Measurements from ENCODE around the gene PLAU. TPM values are rescaled to one million over a fixed set of nuclear protein-coding genes. Genes with fewer than 3 reads are reported as not detected.

Gene PLAU
- total and polyA plus RNA-seq, 10 of the 15 experiments (the other 5 are each of a cell fraction or from before 2014, with no cell fraction given) = 2.5 to 20.9 (median 11.5) TPM

GRCh38 chr10:73934074-73934473 lies 23.1 kb downstream of the PLAU start:
- no peak overlapping the region for H2AFZ ChIP-seq (ENCODE audit: control insufficient read depth, low read depth, low read length)
- no peaks in the 10 kb centered on the region for H3K79me2 ChIP-seq (ENCODE audit: control insufficient read depth, insufficient read depth, low read length)
- BruUV-seq (replicated peaks) = no TSS peak
- TF ChIP-seq RCOR1 (conservative IDR thresholded peaks at IDR 0.05; ENCODE audit: low read depth, low read length) (no peak), NR2C2 (IDR thresholded peaks at IDR 0.05; ENCODE audit: borderline replicate concordance, control insufficient read depth, insufficient read length, low read depth) (peak; percentile 11), ZNF217 (IDR thresholded peaks at IDR 0.05) (no peak), ETV6 (conservative IDR thresholded peaks at IDR 0.05 in 1 of 2, IDR thresholded peaks at IDR 0.05 in 1 of 2; ENCODE audit: borderline replicate concordance in 1 of 2, low read depth in 1 of 2) (no peak)
- H3K4me2 ChIP-seq (ENCODE audit: control insufficient read depth, insufficient read depth) = no peak overlapping the region
- H3K4me1 ChIP-seq (ENCODE audit: control insufficient read depth, insufficient read depth, low read length) = peaks cover 13% of the 10 kb centered on the region
- no peak overlapping the region for H3K4me3 ChIP-seq
- ChIA-PET RAD21 (ENCODE audit: unreplicated experiment) (interaction anchor here (19.6 kb wide), 1 partner anchor 50 kb away, joined by 616 read pairs; the partner anchor contains the start of gene CAMK2G), SMC1A (ENCODE audit: uncharacterized antibody, unreplicated experiment) (interaction anchor here (0.9 to 34.4 kb wide), 5 partner anchors 9 to 175 kb away, joined by 4 to 1048 read pairs (median 4); no protein-coding TSS in a partner anchor), POLR2A (interaction anchor here (0.8 to 2.2 kb wide), 5 partner anchors 23 to 162 kb away, joined by 3 to 7 read pairs (median 5); partner anchors contain the start of gene PLAU), CTCF (interaction anchor here (0.7 to 21.2 kb wide), 6 partner anchors 10 to 169 kb away, joined by 3 to 930 read pairs (median 5); no protein-coding TSS in a partner anchor)
- H3K27ac ChIP-seq (ENCODE audit: control insufficient read depth, insufficient read depth) = no peak overlapping the region
- no peaks in the 10 kb centered on the region for H4K20me1 ChIP-seq (ENCODE audit: control insufficient read depth, insufficient read depth)
- ATAC-seq (no peak), FAIRE-seq (no peak), DNase-seq (ENCODE audit: low read depth, low spot score) (no peak)
- H3K27me3 ChIP-seq (replicated peaks in 1 of 2; ENCODE audit: control insufficient read depth in 2 of 2, insufficient read depth in 2 of 2, low read length in 1 of 2) = no peaks in the 10 kb centered on the region
- intact Hi-C loops (cut with micrococcal nuclease; ENCODE audit: unreplicated experiment) = no loop called here
- no peak overlapping the region for H3K9ac ChIP-seq (ENCODE audit: control insufficient read depth, insufficient read depth, low read length)
- 62% methylated on average over 4 of the region's 4 CpGs for WGBS (ENCODE audit: insufficient coverage, insufficient replicate concordance, low lambda C conversion rate, missing lambda C conversion rate)
- no peaks in the 10 kb centered on the region for H3K36me3 ChIP-seq (ENCODE audit: control insufficient read depth in 2 of 2, insufficient read depth in 2 of 2, low read length in 1 of 2)
- in situ Hi-C loops (cut with MboI) = no loop called here
- no peaks in the 10 kb centered on the region for H3K9me3 ChIP-seq (replicated peaks; ENCODE audit: control insufficient read depth, insufficient read depth, low read length)

GRCh38 chr10:73935895-73936294 lies 25.0 kb downstream of the PLAU start:
- RAD21 ChIA-PET (ENCODE audit: unreplicated experiment) = interaction anchor here (0.6 to 19.6 kb wide), 7 partner anchors 16 to 191 kb away, joined by 3 to 616 read pairs (median 3); partner anchors contain the start of gene CAMK2G
- Histone ChIP-seq H3K4me3 (no peak overlapping the region), H3K9me3 (replicated peaks; ENCODE audit: control insufficient read depth, insufficient read depth, low read length) (no peaks in the 10 kb centered on the region), H3K27me3 (replicated peaks in 1 of 2; ENCODE audit: control insufficient read depth in 2 of 2, insufficient read depth in 2 of 2, low read length in 1 of 2) (no peaks in the 10 kb centered on the region), H4K20me1 (ENCODE audit: control insufficient read depth, insufficient read depth) (no peaks in the 10 kb centered on the region), H3K9ac (ENCODE audit: control insufficient read depth, insufficient read depth, low read length) (no peak overlapping the region), H3K4me1 (ENCODE audit: control insufficient read depth, insufficient read depth, low read length) (peaks cover 13% of the 10 kb centered on the region), H3K4me2 (ENCODE audit: control insufficient read depth, insufficient read depth) (no peak overlapping the region), H3K36me3 (ENCODE audit: control insufficient read depth in 2 of 2, insufficient read depth in 2 of 2, low read length in 1 of 2) (no peaks in the 10 kb centered on the region), H3K79me2 (ENCODE audit: control insufficient read depth, insufficient read depth, low read length) (no peaks in the 10 kb centered on the region), H2AFZ (ENCODE audit: control insufficient read depth, low read depth, low read length) (no peak overlapping the region), H3K27ac (ENCODE audit: control insufficient read depth, insufficient read depth) (no peak overlapping the region)
- in situ Hi-C loops (cut with MboI) = loop anchor here (5.0 kb wide), 2 partner anchors 44 to 89 kb away; no protein-coding TSS in a partner anchor
- SMC1A ChIA-PET (ENCODE audit: uncharacterized antibody, unreplicated experiment) = interaction anchor here (0.7 to 34.4 kb wide), 7 partner anchors 8 to 168 kb away, joined by 3 to 1048 read pairs (median 4); no protein-coding TSS in a partner anchor
- ATAC-seq (no peak), DNase-seq (ENCODE audit: low read depth, low spot score) (no peak), FAIRE-seq (no peak)
- CTCF ChIA-PET = interaction anchor here (0.7 to 21.2 kb wide), 9 partner anchors 11 to 123 kb away, joined by 3 to 930 read pairs (median 3); no protein-coding TSS in a partner anchor
- intact Hi-C loops (cut with micrococcal nuclease; ENCODE audit: unreplicated experiment) = no loop called here
- POLR2A ChIA-PET = interaction anchor here (1.3 to 1.6 kb wide), 5 partner anchors 21 to 57 kb away, joined by 3 to 5 read pairs (median 4); partner anchors contain the start of gene PLAU
- WGBS (ENCODE audit: insufficient coverage, insufficient replicate concordance, low lambda C conversion rate, missing lambda C conversion rate) = 96% methylated on average over 3 of the region's 3 CpGs
- no TSS peak for BruUV-seq (replicated peaks)
- TF ChIP-seq YBX1 (IDR thresholded peaks at IDR 0.05) (no peak), ATF3 (IDR thresholded peaks at IDR 0.05; ENCODE audit: borderline replicate concordance, extremely low read depth, low read depth, low read length) (no peak), CHD2 (IDR thresholded peaks at IDR 0.05; ENCODE audit: borderline replicate concordance, low read depth, low read length) (no peak), SP1 (IDR thresholded peaks at IDR 0.05; ENCODE audit: low read depth, low read length) (no peak), DPF2 (IDR thresholded peaks at IDR 0.05) (no peak), HCFC1 (IDR thresholded peaks at IDR 0.05; ENCODE audit: low read length) (no peak)

Data from GM12878 (cell line).